Measurements from ENCODE around the gene FRMPD2. TPM values are rescaled to one million over a fixed set of nuclear protein-coding genes. Genes with fewer than 3 reads are reported as not detected.

The FRMPD2 gene
- total RNA-seq, 1 experiment from 2014 or later, result 0.30 TPM

GRCh38 chr10:48234295-48234694, 40.2 kb downstream of the FRMPD2 start:
- H3K9me3 ChIP-seq (ENCODE audit: control insufficient read depth in 1 of 2, insufficient read depth in 1 of 2, low read depth in 1 of 2, low read length in 2 of 2), result no peaks in the 10 kb centered on the region
- no peak overlapping the region for H2AFZ ChIP-seq (ENCODE audit: low read depth, low read length, poor library complexity, severe bottlenecking)
- no peak overlapping the region for H3K9ac ChIP-seq (ENCODE audit: low read length)
- ChIA-PET POLR2A (no interaction called here), CTCF (no interaction called here), RAD21 (ENCODE audit: low non-redundant PET in 1 of 2, low total read pairs in 2 of 2, uncharacterized antibody in 2 of 2, unreplicated experiment in 2 of 2) (no interaction called here)
- H3K4me1 ChIP-seq (ENCODE audit: control insufficient read depth in 1 of 2, insufficient read depth in 2 of 2, low read length in 2 of 2), result no peaks in the 10 kb centered on the region
- H3K9me2 ChIP-seq (ENCODE audit: insufficient read depth), result no peaks in the 10 kb centered on the region
- H4K20me1 ChIP-seq (ENCODE audit: insufficient read depth), result no peaks in the 10 kb centered on the region
- TF ChIP-seq RAD21 (IDR thresholded peaks at IDR 0.05; ENCODE audit: low read depth) (no peak), SP1 (IDR thresholded peaks at IDR 0.05; ENCODE audit: low read depth) (no peak), CEBPB (IDR thresholded peaks at IDR 0.05; ENCODE audit: low read depth) (no peak), YY1 (IDR thresholded peaks at IDR 0.05; ENCODE audit: extremely low read depth, insufficient replicate concordance, low read depth, low read length) (no peak), REST (IDR thresholded peaks at IDR 0.05; ENCODE audit: low read depth) (no peak), ELF1 (IDR thresholded peaks at IDR 0.05; ENCODE audit: borderline replicate concordance, low read depth) (no peak), EGR1 (IDR thresholded peaks at IDR 0.05; ENCODE audit: low read depth) (no peak), TCF7L2 (IDR thresholded peaks at IDR 0.05; ENCODE audit: borderline replicate concordance, extremely low read depth, insufficient read depth, insufficient read length) (no peak), JUND (IDR thresholded peaks at IDR 0.05) (no peak), MAX (IDR thresholded peaks at IDR 0.05) (no peak), ZBTB33 (IDR thresholded peaks at IDR 0.05; ENCODE audit: extremely low read depth, insufficient replicate concordance, low read length) (no peak), SRF (IDR thresholded peaks at IDR 0.05; ENCODE audit: low read depth) (no peak), POLR2AphosphoS5 (IDR thresholded peaks at IDR 0.05; ENCODE audit: low read depth, low read length) (no peak), ZFX (IDR thresholded peaks at IDR 0.05) (no peak), CBX3 (IDR thresholded peaks at IDR 0.05; ENCODE audit: low read depth) (no peak), SIN3A (IDR thresholded peaks at IDR 0.05; ENCODE audit: low read depth) (no peak)
- H3K27ac ChIP-seq (ENCODE audit: low read depth, low read length), result no peak overlapping the region
- no peak overlapping the region for H3K4me2 ChIP-seq (ENCODE audit: low read length)
- no peak overlapping the region for H3K4me3 ChIP-seq (replicated peaks in 1 of 2; ENCODE audit: low read depth in 1 of 2, low read length in 2 of 2)
- ATAC-seq (no peak), DNase-seq (ENCODE audit: low read depth, low spot score) (no peak)
- H3K27me3 ChIP-seq (ENCODE audit: insufficient read depth, low read length), result no peaks in the 10 kb centered on the region
- BruUV-seq (replicated peaks), result no TSS peak
- H3K79me2 ChIP-seq (ENCODE audit: insufficient read depth, low read length), result no peaks in the 10 kb centered on the region
- no peaks in the 10 kb centered on the region for H3K36me3 ChIP-seq (ENCODE audit: control insufficient read depth in 1 of 2, insufficient read depth in 2 of 2, low read length in 2 of 2)
- intact Hi-C loops (cut with micrococcal nuclease), result no loop called here
